ENCODE results near the gene TNNI3K.

TNNI3K gene

GRCh38 chr1:74584185-74584584 is 349.0 kb downstream of the TNNI3K start:
- DNase-seq = no peak

- DNase-seq = no peak
These were observed 351.2 kb downstream of the TNNI3K start for GRCh38 chr1:74586253-74586897.

GRCh38 chr1:74587888-74588287 is 352.7 kb downstream of the TNNI3K start:
- DNase-seq = no peak

- no peak for DNase-seq
These were observed 355.1 kb downstream of the TNNI3K start for GRCh38 chr1:74590288-74590687.

- no peak for DNase-seq
These were observed 356.8 kb downstream of the TNNI3K start for GRCh38 chr1:74591949-74592348.

- no peak for DNase-seq
These were observed 357.6 kb downstream of the TNNI3K start for GRCh38 chr1:74592580-74593355.

Data from stimulated activated CD4-positive, alpha-beta T cell treated with anti-CD3 and anti-CD28 coated beads, Interleukin-4, amount 100 ng/mL, for 24 hours (primary cell).